H9 (cell line): ENCODE measurements around the gene SART1. TPM values are rescaled to one million over a fixed set of nuclear protein-coding genes. Genes with fewer than 3 reads are reported as not detected.

Source experiments
- DNase-seq: peaks from one replicate; pipeline ENCODE4 v3.0.0-alpha.2; 2017
- H2AFZ ChIP-seq: one replicate; pipeline ENCODE4 v1.6.1; 2013; ENCODE audit warnings: mild to moderate bottlenecking, low read length, control low read depth, moderate library complexity
- H2AK5ac ChIP-seq: 2 replicates; pipeline ENCODE4 v1.6.1; 2013; ENCODE audit warnings: low read length, control low read depth, mixed read lengths; ENCODE audit not compliant: insufficient read length
- H2BK120ac ChIP-seq: one replicate; pipeline ENCODE4 v1.6.1; 2013; ENCODE audit warnings: low read depth, mild to moderate bottlenecking, low read length, control low read depth, inconsistent platforms; ENCODE audit not compliant: poor library complexity, severe bottlenecking
- H2BK12ac ChIP-seq: 2 replicates; pipeline ENCODE4 v1.6.1; 2013; ENCODE audit warnings: low read length, control low read depth, mixed read lengths, low read depth; ENCODE audit not compliant: insufficient read length
- H2BK15ac ChIP-seq: 2 replicates; pipeline ENCODE4 v1.6.1; 2013; ENCODE audit warnings: low read depth, low read length, control low read depth
- H2BK20ac ChIP-seq: one replicate; pipeline ENCODE4 v1.6.1; 2013; ENCODE audit warnings: low read depth, mild to moderate bottlenecking, low read length, control low read depth, inconsistent platforms; ENCODE audit not compliant: poor library complexity, severe bottlenecking
- H2BK5ac ChIP-seq: 2 replicates; pipeline ENCODE4 v1.6.1; 2013; ENCODE audit warnings: low read length, control low read depth, mixed read lengths; ENCODE audit not compliant: insufficient read length
- H3K14ac ChIP-seq: 2 replicates; pipeline ENCODE4 v1.6.1; 2013; ENCODE audit warnings: low read length, control low read depth; ENCODE audit not compliant: insufficient read depth
- H3K18ac ChIP-seq: 2 replicates; pipeline ENCODE4 v1.6.1; 2013; ENCODE audit warnings: low read depth, mild to moderate bottlenecking, mixed read lengths, low read length, control low read depth; ENCODE audit not compliant: insufficient read length
- H3K23ac ChIP-seq: 2 replicates; pipeline ENCODE4 v1.6.1; 2013; ENCODE audit warnings: low read length, control low read depth, mixed read lengths, low read depth; ENCODE audit not compliant: insufficient read length
- H3K23me2 ChIP-seq: 2 replicates; pipeline ENCODE4 v1.6.1; 2013; ENCODE audit warnings: low read depth, mild to moderate bottlenecking, mixed read lengths, low read length, control low read depth; ENCODE audit not compliant: insufficient read length, poor library complexity, severe bottlenecking
- H3K27ac ChIP-seq: 2 replicates; pipeline ENCODE4 v1.5.1; 2013; ENCODE audit warnings: low read length, control low read depth, mixed read lengths, low read depth; ENCODE audit not compliant: insufficient read length
- H3K27me3 ChIP-seq: 2 replicates; pipeline ENCODE4 v1.6.1; 2013; ENCODE audit warnings: low read length, control low read depth, inconsistent platforms; ENCODE audit not compliant: insufficient read depth
- H3K4ac ChIP-seq: 2 replicates; pipeline ENCODE4 v1.6.1; 2013; ENCODE audit warnings: low read depth, mild to moderate bottlenecking, control low read depth, inconsistent platforms, low read length, moderate library complexity
- H3K4me1 ChIP-seq: 2 replicates; pipeline ENCODE4 v1.6.1; 2013; ENCODE audit warnings: low read length, control low read depth, inconsistent platforms; ENCODE audit not compliant: insufficient read depth
- H3K4me2 ChIP-seq: 2 replicates; pipeline ENCODE4 v1.6.1; 2013; ENCODE audit warnings: low read length, control low read depth, mixed read lengths; ENCODE audit not compliant: insufficient read length, insufficient read depth
- H3K56ac ChIP-seq: 2 replicates; pipeline ENCODE4 v1.6.1; 2013; ENCODE audit warnings: low read depth, mild to moderate bottlenecking, mixed read lengths, low read length, control low read depth; ENCODE audit not compliant: insufficient read length
- H3K79me1 ChIP-seq: 2 replicates; pipeline ENCODE4 v1.6.1; 2013; ENCODE audit warnings: low read depth, mild to moderate bottlenecking, moderate library complexity, low read length, control low read depth, inconsistent platforms; ENCODE audit not compliant: insufficient read depth, poor library complexity, severe bottlenecking
- H3K79me2 ChIP-seq: 2 replicates; pipeline ENCODE4 v1.6.1; 2013; ENCODE audit warnings: low read length, control low read depth, inconsistent platforms; ENCODE audit not compliant: insufficient read depth
- H3K9ac ChIP-seq: 2 replicates; pipeline ENCODE4 v1.6.1; 2013; ENCODE audit warnings: low read length, control low read depth, mixed read lengths; ENCODE audit not compliant: insufficient read length; ENCODE audit errors: extremely low read depth
- H3K9me3 ChIP-seq: one replicate; pipeline ENCODE4 v1.6.1; 2013; ENCODE audit warnings: low read depth, low read length, inconsistent platforms; ENCODE audit not compliant: control insufficient read depth
- H3T11ph ChIP-seq: one replicate; pipeline ENCODE4 v1.6.1; 2013; ENCODE audit warnings: mild to moderate bottlenecking, low read length, control low read depth, inconsistent platforms
- H4K20me1 ChIP-seq: one replicate; pipeline ENCODE4 v1.6.1; 2013; ENCODE audit not compliant: control insufficient read depth, insufficient read length, insufficient read depth
- H4K5ac ChIP-seq: 2 replicates; pipeline ENCODE4 v1.6.1; 2013; ENCODE audit warnings: low read depth, mild to moderate bottlenecking, mixed read lengths, low read length, control low read depth; ENCODE audit not compliant: insufficient read length
- H4K8ac ChIP-seq: replicated peaks from 2 replicates; pipeline ENCODE4 v1.6.1; 2013; ENCODE audit warnings: low read length, control low read depth, mixed read lengths, low read depth; ENCODE audit not compliant: insufficient read length
- H4K91ac ChIP-seq: 2 replicates; pipeline ENCODE4 v1.6.1; 2013; ENCODE audit warnings: low read depth, mild to moderate bottlenecking, moderate library complexity, mixed read lengths, low read length, control low read depth; ENCODE audit not compliant: insufficient read length
- H3K27ac Mint-ChIP-seq, 3 experiments: 2 replicates in 2 of 3; 3 replicates in 1 of 3; pipeline ENCODE4 v1.8.0; 2020 to 2021; ENCODE audit warnings: mixed read lengths in 3 of 3, mild to moderate bottlenecking in 1 of 3, moderate library complexity in 1 of 3
- H3K27me3 Mint-ChIP-seq: 2 replicates; pipeline ENCODE4 v1.8.0; 2021; ENCODE audit warnings: low read depth, mild to moderate bottlenecking, moderate library complexity, mixed read lengths
- H3K36me3 Mint-ChIP-seq, 3 experiments: 2 replicates in 2 of 3; 3 replicates in 1 of 3; pipeline ENCODE4 v1.8.0; 2020 to 2021; ENCODE audit warnings: low read depth in 3 of 3, mixed read lengths in 3 of 3; ENCODE audit not compliant: insufficient read depth in 1 of 3
- H3K4me1 Mint-ChIP-seq, 2 experiments: 2 replicates each; pipeline ENCODE4 v1.8.0; 2020; ENCODE audit warnings: mixed read lengths in 2 of 2
- H3K4me3 Mint-ChIP-seq, 2 experiments: 2 replicates in 1 of 2; 3 replicates in 1 of 2; pipeline ENCODE4 v1.8.0; 2020 to 2021; ENCODE audit warnings: mild to moderate bottlenecking in 2 of 2, mixed read lengths in 2 of 2, moderate library complexity in 1 of 2
- H3K9me3 Mint-ChIP-seq, 2 experiments: 2 replicates in 1 of 2; 3 replicates in 1 of 2; pipeline ENCODE4 v1.8.0; 2020; ENCODE audit warnings: mild to moderate bottlenecking in 2 of 2, mixed read lengths in 2 of 2, moderate library complexity in 1 of 2
- CTCF ChIP-seq: fragments of 200-600 bp; sonication (generic); conservative IDR thresholded peaks from 3 replicates; pipeline ENCODE4 v1.8.0; 2021; ENCODE audit warnings: antibody characterized with exemption, mild to moderate bottlenecking
- WGBS: extraction: QIAGEN DNeasy Blood & Tissue Kit; methylation state at CpG from one replicate; pipeline ENCODE4 v1.1.7; 2013; ENCODE audit warnings: missing lambda C conversion rate, low lambda C conversion rate, mixed read lengths; ENCODE audit not compliant: insufficient read length; ENCODE audit errors: extremely low coverage; 5-methylcytosine and 5-hydroxymethylcytosine counted together
- total RNA-seq: library from RNA; stranded (reverse); gene quantifications from 2 replicates; pipeline ENCODE4 v1.2.1, GENCODE V29; 2021

Gene SART1
- total RNA-seq, 1 experiment from 2014 or later = 52.0 TPM

GRCh38 chr11:66011785-66012303 lies 50.3 kb downstream of the SART1 start, which contains the start of gene CST6:
Gene CST6 (plus strand): TSS chr11:66012008. CDS start chr11:66012045, 37 bp downstream.
- Histone ChIP-seq H3K79me2 (no peaks in the 10 kb centered on the region), H2BK5ac (no peak within 1 kb of the TSS), H3K9ac (no peak within 1 kb of the TSS), H3K4me2 (peak within 1 kb of the TSS; percentile 38), H3K79me1 (no peaks in the 10 kb centered on the region), H2BK20ac (no peak within 1 kb of the TSS), H3K23ac (no peak within 1 kb of the TSS), H2BK120ac (no peak within 1 kb of the TSS), H3K4me1 (no peaks in the 10 kb centered on the region), H4K5ac (no peak within 1 kb of the TSS), H2AK5ac (no peak within 1 kb of the TSS), H3K14ac (peak within 1 kb of the TSS; percentile 8; the same call in 1 of the 2 replicates), H3K9me3 (no peaks in the 10 kb centered on the region), H4K91ac (no peak within 1 kb of the TSS), H2AFZ (no peak within 1 kb of the TSS), H3K56ac (no peak within 1 kb of the TSS), H4K8ac (no peak within 1 kb of the TSS), H2BK12ac (no peak within 1 kb of the TSS), H3T11ph (no peak within 1 kb of the TSS), H3K18ac (no peak within 1 kb of the TSS), H3K4ac (no peak within 1 kb of the TSS), H4K20me1 (no peaks in the 10 kb centered on the region), H3K27me3 (peaks cover 4% of the 10 kb centered on the region; the same call in 1 of the 2 replicates), H3K23me2 (peaks cover 5% of the 10 kb centered on the region), H2BK15ac (no peak within 1 kb of the TSS), H3K27ac (no peak within 1 kb of the TSS)
- no peaks in the 10 kb centered on the region for H3K36me3 Mint-ChIP-seq
- TF ChIP-seq CTCF = no peak
- H3K4me1 Mint-ChIP-seq = peaks cover 12 to 25% of the 10 kb centered on the region in 2 experiments
- no peaks in the 10 kb centered on the region for H3K9me3 Mint-ChIP-seq
- WGBS = no CpG with 5 or more reads among the region's 61 CpGs
- DNase-seq = peak; percentile 63
- H3K4me3 Mint-ChIP-seq = no peak within 1 kb of the TSS
- no peak within 1 kb of the TSS for H3K27ac Mint-ChIP-seq
- H3K27me3 Mint-ChIP-seq = no peaks in the 10 kb centered on the region; the same call in 1 of the 2 replicates
